GM21515 (cell line): Measurements from ENCODE around the gene CDK5R1.

Experiments
- ATAC-seq: cut with Tn5 transposase; IDR thresholded peaks from one replicate; pipeline ENCODE4 v1.9.1; 2021; ENCODE audit not compliant: unreplicated experiment

Gene CDK5R1

GRCh38 chr17:32492264-32492589 lies 5.4 kb downstream of the CDK5R1 start:
- ATAC-seq, result no peak

GRCh38 chr17:32492648-32493289 lies 6.0 kb downstream of the CDK5R1 start:
- ATAC-seq, result no peak

GRCh38 chr17:32493571-32493970 lies 6.8 kb downstream of the CDK5R1 start:
- ATAC-seq, result no peak

GRCh38 chr17:32493976-32494513 lies 7.3 kb downstream of the CDK5R1 start:
- no peak for ATAC-seq

GRCh38 chr17:32494621-32495358 lies 8.0 kb downstream of the CDK5R1 start:
- ATAC-seq, result no peak

GRCh38 chr17:32495359-32496231 lies 8.8 kb downstream of the CDK5R1 start:
- no peak for ATAC-seq

GRCh38 chr17:32496395-32497073 lies 9.7 kb downstream of the CDK5R1 start:
- no peak for ATAC-seq

- no peak for ATAC-seq
These were observed 10.8 kb downstream of the CDK5R1 start for GRCh38 chr17:32497431-32498205.

GRCh38 chr17:32498391-32498790 lies 11.6 kb downstream of the CDK5R1 start:
- ATAC-seq, result no peak

- no peak for ATAC-seq
These were observed 15.2 kb downstream of the CDK5R1 start for GRCh38 chr17:32502013-32502412.

- ATAC-seq, result no peak
These were observed 15.9 kb downstream of the CDK5R1 start for GRCh38 chr17:32502710-32503109.

GRCh38 chr17:32503251-32504165 lies 16.7 kb downstream of the CDK5R1 start:
- peak; percentile 89 for ATAC-seq

- peak; percentile 26 for ATAC-seq
These were observed 17.6 kb downstream of the CDK5R1 start for GRCh38 chr17:32504166-32504990.

- ATAC-seq, result no peak
These were observed 22.1 kb downstream of the CDK5R1 start for GRCh38 chr17:32508926-32509325.

- no peak for ATAC-seq
These were observed 23.7 kb downstream of the CDK5R1 start for GRCh38 chr17:32510466-32510865.

GRCh38 chr17:32512328-32512727 lies 25.5 kb downstream of the CDK5R1 start:
- no peak for ATAC-seq

- no peak for ATAC-seq
These were observed 26.8 kb downstream of the CDK5R1 start for GRCh38 chr17:32513579-32513978.

GRCh38 chr17:32514606-32515005 lies 27.8 kb downstream of the CDK5R1 start:
- no peak for ATAC-seq
